Measurements from ENCODE around the gene FUS. TPM values are rescaled to one million over a fixed set of nuclear protein-coding genes. Genes with fewer than 3 reads are reported as not detected.

Gene FUS
- total and polyA plus RNA-seq, 8 donors: 69.4 to 379 (median 109) TPM

GRCh38 chr16:31184888-31185287 lies 4.9 kb downstream of the FUS start:
- FAIRE-seq: no peak
- no peak overlapping the region for H3K27ac ChIP-seq
- no peak for ATAC-seq
- peaks cover 8 to 14% (median 12%) of the 10 kb centered on the region in 3 donors for H3K4me1 ChIP-seq
- 95 to 96% methylated on average over 14 of the region's 14 CpGs for WGBS, 2 donors
- H3K36me3 ChIP-seq: peaks cover 11 to 68% (median 50%) of the 10 kb centered on the region in 3 donors
- no peaks in the 10 kb centered on the region for H3K9me3 ChIP-seq
- peak in 1 of 6 donors; percentile 56 for DNase-seq
- no peaks in the 10 kb centered on the region for H3K27me3 ChIP-seq
- TF ChIP-seq CTCF (IDR thresholded peaks at IDR 0.05): no peak
- no peak overlapping the region for H3K4me3 ChIP-seq
- intact Hi-C loops (cut with DNase I): no loop called here

DNA sequence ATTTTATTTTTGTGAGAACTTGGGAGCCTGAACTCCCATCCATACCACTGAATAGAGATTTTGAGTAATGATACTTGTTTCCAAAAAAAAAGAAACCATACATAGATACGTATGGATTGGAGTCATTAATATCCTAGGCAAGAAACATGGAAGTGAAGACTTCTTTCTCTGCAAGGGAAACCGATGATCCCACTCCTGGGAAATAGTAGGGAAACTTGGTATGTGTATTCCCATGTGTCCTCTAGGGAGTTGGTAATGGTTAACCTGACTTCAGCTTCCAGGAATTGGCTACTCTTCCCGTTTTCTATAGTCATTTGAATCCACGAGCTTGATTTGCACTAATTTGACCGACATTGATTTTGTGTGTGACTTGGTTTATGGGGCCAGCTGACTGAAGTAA lies 5.4 kb downstream of the FUS start:
- WGBS, 2 donors: 46 to 62% methylated on average over 5 of the region's 5 CpGs
- ATAC-seq (no peak), FAIRE-seq (no peak), DNase-seq (no peak)
- intact Hi-C loops (cut with DNase I): no loop called here
- Histone ChIP-seq H3K4me1 (peaks cover 8 to 14% (median 12%) of the 10 kb centered on the region in 3 donors), H3K4me3 (no peak overlapping the region), H3K27ac (no peak overlapping the region), H3K27me3 (no peaks in the 10 kb centered on the region), H3K36me3 (peaks cover 16 to 73% (median 55%) of the 10 kb centered on the region in 3 donors), H3K9me3 (no peaks in the 10 kb centered on the region)
- no peak for TF ChIP-seq CTCF (IDR thresholded peaks at IDR 0.05)

GRCh38 chr16:31186176-31186575 lies 6.2 kb downstream of the FUS start:
- DNase-seq (no peak), FAIRE-seq (no peak), ATAC-seq (no peak)
- WGBS, 2 donors: 67 to 69% methylated on average over 7 of the region's 7 CpGs
- intact Hi-C loops (cut with DNase I): no loop called here
- Histone ChIP-seq H3K4me3 (no peak overlapping the region), H3K27ac (no peak overlapping the region), H3K4me1 (peaks cover 8 to 14% (median 12%) of the 10 kb centered on the region in 3 donors), H3K27me3 (no peaks in the 10 kb centered on the region), H3K36me3 (peaks cover 21 to 81% (median 63%) of the 10 kb centered on the region in 3 donors), H3K9me3 (no peaks in the 10 kb centered on the region)
- no peak for TF ChIP-seq CTCF (IDR thresholded peaks at IDR 0.05)

- DNase-seq: no peak
- no peaks in the 10 kb centered on the region for H3K27me3 ChIP-seq
- intact Hi-C loops (cut with DNase I): no loop called here
Observed at GRCh38 chr16:31186930-31187807, 7.2 kb downstream of the FUS start.

More at GRCh38 chr16:31186930-31187807, 7.2 kb downstream of the FUS start:
- Histone ChIP-seq H3K36me3 (peaks cover 22 to 91% (median 73%) of the 10 kb centered on the region in 3 donors), H3K4me1 (peaks cover 3 to 10% (median 8%) of the 10 kb centered on the region in 3 donors), H3K27ac (no peak overlapping the region), H3K4me3 (no peak overlapping the region), H3K9me3 (no peaks in the 10 kb centered on the region)
- no peak for ATAC-seq
- TF ChIP-seq CTCF (IDR thresholded peaks at IDR 0.05): no peak
- FAIRE-seq: no peak
- WGBS, 2 donors: 85 to 90% methylated on average over 10 of the region's 10 CpGs
